ENCODE measurements around the gene MAP3K7.

MAP3K7 gene

DNA sequence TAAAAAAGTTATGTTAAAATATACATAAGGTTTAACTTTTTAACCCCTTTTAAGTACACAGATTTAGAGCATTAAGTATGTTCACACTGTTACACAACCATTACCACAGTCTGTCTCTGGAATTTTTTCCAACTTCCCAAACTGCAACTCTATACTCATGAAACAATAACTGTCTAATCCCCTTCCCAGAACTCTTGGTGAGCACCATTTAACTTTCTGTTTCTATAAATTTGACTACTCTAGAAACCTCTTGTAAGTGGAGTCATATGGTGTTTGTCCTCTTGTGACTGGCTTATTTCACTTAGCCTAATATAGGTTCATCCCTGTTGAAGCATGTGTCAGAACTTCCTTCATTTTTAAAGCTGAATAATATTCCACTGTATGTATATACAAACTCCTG is 98.1 kb downstream of the MAP3K7 start:
- Histone ChIP-seq H4K20me1 (ENCODE audit: insufficient read depth, low read length) (no peaks in the 10 kb centered on the region), H3K27me3 (replicated peaks; ENCODE audit: insufficient read depth, low read length) (no peaks in the 10 kb centered on the region), H2AFZ (ENCODE audit: low read length) (no peak overlapping the region), H3K9ac (ENCODE audit: low read length) (no peak overlapping the region), H3F3A (ENCODE audit: insufficient read depth, low read length) (no peaks in the 10 kb centered on the region), H3K9me3 (replicated peaks; ENCODE audit: insufficient read depth, low read length) (no peaks in the 10 kb centered on the region), H3K36me3 (replicated peaks; ENCODE audit: insufficient read depth, low read length) (no peaks in the 10 kb centered on the region), H3K27ac (ENCODE audit: low read length) (no peak overlapping the region), H3K9me2 (replicated peaks; ENCODE audit: insufficient read depth, low read length) (no peaks in the 10 kb centered on the region), H3K4me3 (ENCODE audit: low read length) (no peak overlapping the region), H3K79me2 (ENCODE audit: low read length) (no peaks in the 10 kb centered on the region), H3K4me2 (ENCODE audit: low read depth, low read length) (no peak overlapping the region), H3K4me1 (ENCODE audit: low read length) (no peaks in the 10 kb centered on the region)
- no peak for TF ChIP-seq EZH2 (optimal IDR thresholded peaks at IDR 0.05; ENCODE audit: low read depth, low read length)
- no peak for TF ChIP-seq EZH2phosphoT487 (IDR thresholded peaks at IDR 0.05; ENCODE audit: low read length)
- TF ChIP-seq, protein P1, sequence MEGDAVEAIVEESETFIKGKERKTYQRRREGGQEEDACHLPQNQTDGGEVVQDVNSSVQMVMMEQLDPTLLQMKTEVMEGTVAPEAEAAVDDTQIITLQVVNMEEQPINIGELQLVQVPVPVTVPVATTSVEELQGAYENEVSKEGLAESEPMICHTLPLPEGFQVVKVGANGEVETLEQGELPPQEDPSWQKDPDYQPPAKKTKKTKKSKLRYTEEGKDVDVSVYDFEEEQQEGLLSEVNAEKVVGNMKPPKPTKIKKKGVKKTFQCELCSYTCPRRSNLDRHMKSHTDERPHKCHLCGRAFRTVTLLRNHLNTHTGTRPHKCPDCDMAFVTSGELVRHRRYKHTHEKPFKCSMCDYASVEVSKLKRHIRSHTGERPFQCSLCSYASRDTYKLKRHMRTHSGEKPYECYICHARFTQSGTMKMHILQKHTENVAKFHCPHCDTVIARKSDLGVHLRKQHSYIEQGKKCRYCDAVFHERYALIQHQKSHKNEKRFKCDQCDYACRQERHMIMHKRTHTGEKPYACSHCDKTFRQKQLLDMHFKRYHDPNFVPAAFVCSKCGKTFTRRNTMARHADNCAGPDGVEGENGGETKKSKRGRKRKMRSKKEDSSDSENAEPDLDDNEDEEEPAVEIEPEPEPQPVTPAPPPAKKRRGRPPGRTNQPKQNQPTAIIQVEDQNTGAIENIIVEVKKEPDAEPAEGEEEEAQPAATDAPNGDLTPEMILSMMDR (IDR thresholded peaks at IDR 0.05; ENCODE audit: low read length), result no peak
- DNase-seq, result no peak

DNA sequence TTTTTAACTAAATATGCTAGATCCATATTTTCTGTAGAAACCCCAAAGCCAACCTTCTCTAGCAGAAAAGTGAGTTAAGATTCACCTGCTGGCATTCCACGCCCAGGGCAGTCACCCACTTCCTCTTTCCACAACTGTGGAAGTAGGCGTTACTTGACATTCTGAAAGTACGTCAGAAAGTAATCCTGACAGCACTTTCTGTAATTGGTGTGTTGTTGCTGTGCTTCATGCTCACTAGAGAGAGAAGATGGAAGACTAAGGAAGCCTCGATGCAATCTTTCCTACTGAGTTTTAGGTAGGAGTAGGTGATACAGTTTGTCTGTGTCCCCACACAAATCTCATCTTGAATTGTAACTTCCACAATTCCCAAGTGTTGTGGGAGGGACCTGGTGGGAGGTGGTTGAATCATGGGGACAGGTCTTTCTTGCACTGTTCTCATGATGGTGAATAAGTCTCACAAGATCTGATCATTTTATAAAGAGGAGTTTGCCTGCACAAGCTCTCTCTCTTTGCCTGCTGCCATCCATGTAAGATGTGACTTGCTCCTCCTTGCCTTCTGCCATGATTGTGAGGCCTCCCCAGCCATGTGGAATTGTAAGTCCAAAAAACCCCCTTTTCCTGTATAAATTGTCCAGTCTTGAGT is 101.1 kb downstream of the MAP3K7 start:
- Histone ChIP-seq H3K9me3 (replicated peaks; ENCODE audit: insufficient read depth, low read length) (no peaks in the 10 kb centered on the region), H4K20me1 (ENCODE audit: insufficient read depth, low read length) (no peaks in the 10 kb centered on the region), H2AFZ (ENCODE audit: low read length) (no peak overlapping the region), H3F3A (ENCODE audit: insufficient read depth, low read length) (no peaks in the 10 kb centered on the region), H3K4me3 (ENCODE audit: low read length) (no peak overlapping the region), H3K36me3 (replicated peaks; ENCODE audit: insufficient read depth, low read length) (no peaks in the 10 kb centered on the region), H3K9ac (ENCODE audit: low read length) (no peak overlapping the region), H3K4me1 (ENCODE audit: low read length) (no peaks in the 10 kb centered on the region), H3K9me2 (replicated peaks; ENCODE audit: insufficient read depth, low read length) (no peaks in the 10 kb centered on the region), H3K79me2 (ENCODE audit: low read length) (no peaks in the 10 kb centered on the region), H3K27ac (ENCODE audit: low read length) (no peak overlapping the region), H3K4me2 (ENCODE audit: low read depth, low read length) (no peak overlapping the region), H3K27me3 (replicated peaks; ENCODE audit: insufficient read depth, low read length) (no peaks in the 10 kb centered on the region)
- TF ChIP-seq, protein P1 (IDR thresholded peaks at IDR 0.05; ENCODE audit: low read length), result no peak
- TF ChIP-seq EZH2 (optimal IDR thresholded peaks at IDR 0.05; ENCODE audit: low read depth, low read length) (no peak), EZH2phosphoT487 (IDR thresholded peaks at IDR 0.05; ENCODE audit: low read length) (no peak)
- peak; percentile 32 for DNase-seq

DNA sequence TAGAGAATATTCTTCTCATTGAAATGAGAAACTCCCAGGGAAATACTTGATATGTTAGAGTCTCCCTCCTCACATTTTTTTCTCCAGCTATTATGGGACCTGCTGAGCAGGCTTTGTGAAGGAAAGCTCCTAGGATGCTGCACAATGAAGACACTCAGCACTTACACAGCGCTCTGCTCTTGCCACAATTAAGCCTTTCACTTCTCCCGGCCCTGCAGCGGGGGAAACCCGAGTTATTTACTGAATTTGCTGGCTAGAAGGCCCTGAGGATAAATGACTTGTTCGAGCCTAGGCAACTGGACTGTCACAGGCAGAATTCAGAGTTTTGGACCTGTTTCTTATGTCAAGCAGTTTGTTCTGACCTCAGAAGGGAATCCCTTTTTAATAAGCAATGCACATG is 102.0 kb downstream of the MAP3K7 start:
- Histone ChIP-seq H3K4me2 (ENCODE audit: low read depth, low read length) (no peak overlapping the region), H3K36me3 (replicated peaks; ENCODE audit: insufficient read depth, low read length) (no peaks in the 10 kb centered on the region), H3K79me2 (ENCODE audit: low read length) (no peaks in the 10 kb centered on the region), H3K9me3 (replicated peaks; ENCODE audit: insufficient read depth, low read length) (no peaks in the 10 kb centered on the region), H3F3A (ENCODE audit: insufficient read depth, low read length) (no peaks in the 10 kb centered on the region), H3K27me3 (replicated peaks; ENCODE audit: insufficient read depth, low read length) (no peaks in the 10 kb centered on the region), H3K27ac (ENCODE audit: low read length) (no peak overlapping the region), H3K9ac (ENCODE audit: low read length) (no peak overlapping the region), H3K9me2 (replicated peaks; ENCODE audit: insufficient read depth, low read length) (no peaks in the 10 kb centered on the region), H3K4me1 (ENCODE audit: low read length) (no peaks in the 10 kb centered on the region), H2AFZ (ENCODE audit: low read length) (no peak overlapping the region), H4K20me1 (ENCODE audit: insufficient read depth, low read length) (no peaks in the 10 kb centered on the region), H3K4me3 (ENCODE audit: low read length) (no peak overlapping the region)
- TF ChIP-seq, protein P1 (IDR thresholded peaks at IDR 0.05; ENCODE audit: low read length), result no peak
- TF ChIP-seq EZH2 (optimal IDR thresholded peaks at IDR 0.05; ENCODE audit: low read depth, low read length) (no peak), EZH2phosphoT487 (IDR thresholded peaks at IDR 0.05; ENCODE audit: low read length) (no peak)
- no peak for DNase-seq

All from MM.1S (cell line).